GM12892 (cell line): ENCODE data around the gene ARHGEF12.

ENCODE experiments used
- DNase-seq: peaks from one replicate; pipeline ENCODE4 v3.0.0; 2011; ENCODE audit not compliant: insufficient read length
- FAIRE-seq: peaks from 2 replicates; lab custom pipeline; 2011; peaks lifted over from hg19 to GRCh38; lab: Jason Lieb, UNC
- POLR2A ChIP-seq: IDR thresholded peaks from 2 replicates; pipeline ENCODE4 v1.6.1; 2011; ENCODE audit warnings: low read depth, low read length, control low read depth
- POLR2AphosphoS5 ChIP-seq: IDR thresholded peaks from 2 replicates; pipeline ENCODE4 v1.6.1; 2011; ENCODE audit warnings: low read depth, low read length, control low read depth
- TAF1 ChIP-seq: IDR thresholded peaks from 2 replicates; pipeline ENCODE4 v1.6.1; 2011; ENCODE audit warnings: low read depth, mild to moderate bottlenecking, control low read depth, low read length, borderline replicate concordance

Gene ARHGEF12

DNA sequence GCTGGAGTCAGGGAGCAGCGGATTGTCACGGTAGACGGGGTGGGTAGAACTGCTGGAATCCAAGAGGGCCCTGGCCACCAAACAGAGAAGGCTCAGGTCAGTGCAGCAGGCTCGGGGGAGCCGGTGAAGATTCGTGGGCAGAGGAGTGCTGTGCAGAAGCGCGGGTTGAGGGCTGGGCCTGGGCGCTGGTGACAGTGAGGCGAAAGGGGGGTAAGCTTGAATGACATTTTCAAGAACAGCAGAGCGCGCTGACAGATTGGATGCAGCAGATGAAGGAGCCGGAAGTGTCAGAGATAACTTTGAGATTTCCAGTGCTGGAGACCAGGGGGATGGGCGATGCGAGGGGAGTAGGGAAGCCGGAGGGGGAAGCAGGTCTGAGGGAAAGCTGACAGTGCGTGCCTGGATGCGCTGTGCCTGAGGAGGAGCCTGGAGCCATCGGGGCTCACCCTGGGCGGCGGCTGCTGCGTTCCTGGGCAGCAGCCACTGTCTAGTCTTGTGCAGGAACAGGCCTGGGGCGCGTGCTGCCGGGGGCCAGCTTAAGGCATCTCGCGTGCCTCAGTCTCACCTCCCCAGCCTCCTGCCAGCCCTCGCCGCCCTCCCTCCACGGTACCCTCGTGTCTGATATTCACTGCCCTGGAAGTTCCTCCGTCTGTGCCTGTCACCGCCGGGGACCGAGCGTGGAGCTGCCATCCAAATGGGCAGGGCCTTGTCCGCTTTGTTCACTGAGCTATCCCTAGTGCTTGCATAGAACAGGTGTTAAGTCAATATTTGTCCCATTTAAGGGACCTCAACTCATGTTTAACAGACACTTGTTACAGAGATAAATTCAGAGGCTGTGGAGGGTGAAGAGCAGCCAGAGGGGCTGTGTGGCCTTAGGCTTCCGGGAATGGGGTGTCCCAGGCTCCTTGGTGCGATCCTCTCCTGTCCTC, 180.5 kb downstream of the ARHGEF12 start:
- FAIRE-seq (no peak), DNase-seq (no peak)
- TF ChIP-seq TAF1, result no peak
- no peak for TF ChIP-seq POLR2AphosphoS5
- TF ChIP-seq POLR2A, result no peak

DNA sequence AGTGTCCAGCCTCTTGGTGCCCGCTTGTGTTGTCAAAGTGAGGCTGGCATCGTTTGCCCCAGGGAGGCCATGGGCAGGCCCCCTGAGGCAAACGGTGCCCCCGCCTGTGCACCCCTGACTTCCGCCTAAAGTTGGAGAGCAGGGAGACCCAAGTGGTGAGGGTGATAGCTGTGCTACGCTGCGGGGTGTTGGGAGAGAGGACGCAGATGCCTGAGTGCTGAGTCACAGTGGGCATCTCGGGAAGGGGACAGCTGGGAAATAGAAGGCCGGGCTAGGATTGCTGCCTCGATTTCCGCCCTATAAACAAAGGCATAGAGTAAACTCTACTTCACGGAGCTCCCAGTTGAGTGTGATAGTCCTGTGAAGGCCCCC, 181.2 kb downstream of the ARHGEF12 start:
- TF ChIP-seq POLR2A, result no peak
- no peak for TF ChIP-seq TAF1
- TF ChIP-seq POLR2AphosphoS5, result no peak
- no peak for FAIRE-seq
- no peak for DNase-seq

DNA sequence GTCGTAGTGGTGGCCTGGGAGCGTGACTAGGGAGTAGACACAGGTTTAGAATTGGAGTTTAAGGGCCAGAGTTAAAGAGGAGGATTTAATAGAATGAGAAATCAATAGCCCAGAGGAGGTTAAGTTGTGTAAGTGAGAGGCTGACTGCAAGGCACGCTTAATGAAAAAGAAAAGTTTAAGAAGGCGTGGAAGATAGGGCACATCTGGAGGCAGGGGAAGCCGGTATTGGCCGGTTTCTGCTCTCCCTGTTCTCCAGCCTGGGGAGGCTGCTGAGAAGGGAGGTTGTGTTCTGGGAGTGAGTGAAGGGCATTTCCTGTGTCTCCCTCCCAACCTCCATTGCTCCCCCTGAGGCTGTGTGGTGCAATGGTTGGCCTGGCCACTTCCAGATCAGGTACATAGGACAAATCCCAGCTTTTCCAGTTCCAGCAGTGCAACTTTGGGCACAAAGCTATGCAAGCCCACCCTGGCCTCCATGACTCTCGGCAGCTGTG, 181.6 kb downstream of the ARHGEF12 start:
- no peak for FAIRE-seq
- DNase-seq, result no peak
- no peak for TF ChIP-seq POLR2AphosphoS5
- no peak for TF ChIP-seq TAF1
- TF ChIP-seq POLR2A, result no peak

DNA sequence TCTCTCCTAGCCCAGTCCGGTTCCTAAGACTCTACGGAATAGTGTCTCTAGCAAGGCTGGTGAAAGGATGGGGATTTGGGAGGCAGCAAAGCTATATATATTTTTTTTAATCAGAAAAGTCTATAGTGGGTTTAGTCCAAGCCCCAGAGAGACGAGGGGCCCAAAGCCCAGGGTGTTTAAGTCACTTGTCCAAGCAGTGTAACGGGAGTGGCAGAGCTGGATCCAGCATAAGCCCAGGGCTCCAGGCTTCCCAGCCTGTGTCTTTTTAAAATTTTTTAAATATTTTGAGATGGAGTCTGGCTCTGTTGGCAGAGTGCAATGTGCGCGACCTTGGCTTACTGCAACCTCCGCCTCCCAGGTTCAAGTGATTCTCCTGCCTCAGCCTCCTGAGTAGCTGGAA, 182.1 kb downstream of the ARHGEF12 start:
- FAIRE-seq (no peak), DNase-seq (no peak)
- TF ChIP-seq TAF1 (no peak), POLR2A (no peak)

DNA sequence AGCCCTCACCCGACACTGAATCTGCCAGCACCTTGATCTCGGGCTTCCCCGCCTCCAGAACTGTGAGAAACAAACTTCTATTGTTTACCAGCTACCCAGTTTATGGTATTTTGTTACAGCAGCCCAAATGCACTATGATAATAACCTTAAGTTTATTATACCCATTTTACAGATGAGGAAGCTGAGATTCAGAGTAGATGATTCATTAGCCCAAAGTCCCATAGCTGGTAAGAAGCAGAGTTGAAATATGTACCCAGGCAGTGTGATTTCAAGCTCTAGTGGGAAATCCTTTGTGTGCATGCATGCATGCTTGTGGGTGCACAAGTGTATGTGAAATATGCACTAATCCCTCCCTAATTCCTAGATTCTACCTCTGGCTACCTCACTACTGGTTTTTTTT, 183.3 kb downstream of the ARHGEF12 start:
- TF ChIP-seq POLR2AphosphoS5 (no peak), TAF1 (no peak), POLR2A (no peak)
- no peak for FAIRE-seq
- no peak for DNase-seq

DNA sequence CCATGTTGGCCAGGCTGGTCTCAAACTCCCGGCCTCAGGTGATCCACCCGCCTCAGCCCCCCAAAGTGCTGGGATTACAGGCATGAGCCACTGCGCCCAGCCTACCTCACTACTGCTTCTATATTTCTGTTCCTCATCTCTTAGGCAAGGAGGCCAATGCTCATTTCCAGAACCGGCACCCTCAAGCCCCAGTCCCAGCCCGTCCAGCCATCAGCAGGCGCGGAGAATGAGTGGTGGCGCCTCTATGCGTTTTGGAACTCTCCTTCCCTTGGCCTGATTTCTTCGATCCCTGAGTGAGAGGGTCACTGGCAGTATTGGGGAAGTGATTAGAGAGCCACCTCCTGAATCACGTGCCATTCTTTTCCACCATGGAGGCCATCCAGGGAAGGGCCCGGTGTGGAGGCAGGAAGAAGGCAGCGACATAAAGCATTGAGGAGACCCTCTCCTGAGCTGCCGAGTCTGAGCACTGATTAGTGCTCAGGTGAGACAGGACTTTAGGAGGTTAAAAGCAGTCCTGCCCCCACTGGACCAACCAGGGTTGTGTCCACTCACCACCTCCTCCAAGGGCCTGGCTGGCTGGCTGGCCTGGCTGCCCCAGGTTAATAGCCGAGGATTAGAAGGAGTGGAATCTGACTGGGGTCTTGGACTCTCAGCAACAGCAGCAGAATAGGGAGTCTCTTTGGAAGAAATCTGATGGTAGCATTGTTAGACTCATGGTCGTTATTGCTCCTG, 184.0 kb downstream of the ARHGEF12 start:
- TF ChIP-seq POLR2A (no peak), POLR2AphosphoS5 (no peak), TAF1 (no peak)
- FAIRE-seq (no peak), DNase-seq (no peak)

DNA sequence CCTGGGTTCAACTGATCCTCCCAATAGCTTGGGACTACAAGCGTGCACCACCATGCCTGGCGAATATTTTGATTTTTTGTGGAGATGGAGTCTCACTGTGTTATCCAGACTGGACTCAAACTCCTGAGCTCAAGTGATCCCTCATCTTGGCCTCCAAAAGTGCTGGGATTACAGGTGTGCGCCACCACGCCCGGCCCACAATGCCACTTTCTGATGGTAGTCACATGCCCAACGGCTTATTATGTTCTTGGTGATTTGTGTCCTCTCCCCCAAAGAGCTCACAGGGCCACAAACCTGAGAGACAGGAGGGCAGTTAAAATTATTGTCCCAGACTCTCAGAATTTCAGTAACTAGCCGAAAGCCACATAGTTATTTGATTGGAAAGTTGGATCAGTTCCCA, 185.0 kb downstream of the ARHGEF12 start:
- TF ChIP-seq POLR2AphosphoS5 (no peak), TAF1 (no peak), POLR2A (no peak)
- FAIRE-seq (no peak), DNase-seq (no peak)

DNA sequence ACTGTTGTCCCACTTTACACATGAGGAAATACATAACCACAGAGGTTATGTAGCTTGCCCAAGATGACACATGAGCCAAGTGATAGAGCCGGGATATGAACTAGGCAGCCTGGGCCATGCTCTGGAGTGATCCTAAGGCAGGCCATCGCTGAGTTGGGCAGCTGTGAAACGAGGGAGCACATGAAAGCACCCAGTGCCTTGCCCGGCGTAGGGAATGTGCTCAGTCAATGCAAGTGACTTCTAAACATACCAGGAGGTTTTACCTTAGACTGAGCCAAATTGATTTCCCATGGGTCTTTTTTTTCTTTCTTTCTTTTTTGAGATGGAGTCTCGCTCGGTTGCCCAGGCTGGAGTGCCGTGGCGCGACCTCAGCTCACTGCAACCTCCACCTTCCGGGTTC, 185.8 kb downstream of the ARHGEF12 start:
- TF ChIP-seq POLR2AphosphoS5 (no peak), TAF1 (no peak), POLR2A (no peak)
- FAIRE-seq (no peak), DNase-seq (no peak)

DNA sequence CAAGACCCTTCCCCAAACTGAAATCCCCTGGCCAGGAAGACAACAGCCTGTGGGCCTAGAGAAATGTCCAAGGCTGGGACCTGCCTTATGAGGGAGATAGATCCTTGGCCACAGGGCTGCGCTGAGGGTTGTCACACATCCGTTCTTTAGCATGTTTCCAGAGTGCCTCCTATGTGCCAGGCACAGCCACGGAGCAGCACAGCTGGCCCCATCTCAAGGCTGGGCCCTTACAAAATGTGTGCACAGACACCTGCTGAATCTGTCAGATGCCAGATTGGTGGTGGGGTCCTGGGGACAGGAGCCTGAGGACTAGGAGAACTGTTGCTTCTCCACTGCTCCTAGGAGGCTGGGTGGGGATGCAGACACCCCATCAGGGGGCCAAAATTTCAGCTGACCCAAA, 186.5 kb downstream of the ARHGEF12 start:
- DNase-seq, result no peak
- TF ChIP-seq TAF1 (no peak), POLR2A (no peak), POLR2AphosphoS5 (no peak)
- no peak for FAIRE-seq

DNA sequence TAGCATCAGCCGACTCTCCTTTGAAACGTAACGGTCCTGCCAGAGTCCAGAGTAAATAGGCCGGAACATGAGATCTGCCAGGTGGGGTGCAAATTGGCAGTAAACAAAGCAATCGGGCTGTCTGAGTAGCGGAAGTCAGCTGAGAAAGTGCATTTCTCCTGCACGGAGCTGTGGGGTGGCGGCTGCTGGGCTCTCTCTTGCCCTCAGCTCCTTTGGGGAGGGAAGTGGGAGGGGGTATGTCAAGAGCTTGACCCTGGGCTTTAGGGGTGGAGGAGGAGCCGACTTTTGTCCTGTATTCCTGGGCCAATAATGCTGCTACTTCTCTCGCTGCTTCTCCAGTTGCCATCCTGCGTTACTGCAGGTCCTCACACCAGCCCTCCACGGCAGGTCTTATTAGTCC, 187.0 kb downstream of the ARHGEF12 start:
- FAIRE-seq, result no peak
- no peak for DNase-seq
- TF ChIP-seq POLR2A, result no peak
- no peak for TF ChIP-seq TAF1
- TF ChIP-seq POLR2AphosphoS5, result no peak

DNA sequence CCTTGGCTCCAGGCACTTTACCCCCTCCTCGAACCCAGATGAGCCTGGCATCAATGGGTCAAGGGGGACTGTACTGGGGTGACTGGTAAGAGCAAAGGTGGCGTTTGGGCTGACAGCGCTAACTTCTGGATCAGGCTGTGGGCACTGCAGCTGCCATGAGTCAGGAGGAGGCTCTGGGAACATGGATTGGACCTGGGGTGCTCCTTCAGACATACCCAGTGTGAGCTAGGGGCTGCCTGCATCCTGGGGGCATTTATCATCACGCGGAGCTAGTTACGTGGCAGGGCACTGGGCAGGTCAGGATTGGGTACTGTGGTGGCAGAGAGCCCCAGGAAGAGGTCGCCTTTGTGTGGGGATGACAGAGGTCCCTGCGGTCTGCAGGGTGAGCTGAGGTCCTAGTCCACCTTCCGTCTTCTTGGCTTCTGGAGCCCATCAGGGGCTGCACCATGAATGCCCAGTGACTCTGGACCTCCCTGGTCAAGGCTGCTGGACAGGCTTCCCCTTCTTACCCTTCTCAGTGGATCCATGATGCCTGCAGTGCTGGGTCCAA, 188.4 kb downstream of the ARHGEF12 start:
- DNase-seq (no peak), FAIRE-seq (no peak)
- TF ChIP-seq POLR2A, result no peak
- no peak for TF ChIP-seq POLR2AphosphoS5
- no peak for TF ChIP-seq TAF1
